ENCODE data around the gene NDUFAB1.

Gene NDUFAB1

DNA sequence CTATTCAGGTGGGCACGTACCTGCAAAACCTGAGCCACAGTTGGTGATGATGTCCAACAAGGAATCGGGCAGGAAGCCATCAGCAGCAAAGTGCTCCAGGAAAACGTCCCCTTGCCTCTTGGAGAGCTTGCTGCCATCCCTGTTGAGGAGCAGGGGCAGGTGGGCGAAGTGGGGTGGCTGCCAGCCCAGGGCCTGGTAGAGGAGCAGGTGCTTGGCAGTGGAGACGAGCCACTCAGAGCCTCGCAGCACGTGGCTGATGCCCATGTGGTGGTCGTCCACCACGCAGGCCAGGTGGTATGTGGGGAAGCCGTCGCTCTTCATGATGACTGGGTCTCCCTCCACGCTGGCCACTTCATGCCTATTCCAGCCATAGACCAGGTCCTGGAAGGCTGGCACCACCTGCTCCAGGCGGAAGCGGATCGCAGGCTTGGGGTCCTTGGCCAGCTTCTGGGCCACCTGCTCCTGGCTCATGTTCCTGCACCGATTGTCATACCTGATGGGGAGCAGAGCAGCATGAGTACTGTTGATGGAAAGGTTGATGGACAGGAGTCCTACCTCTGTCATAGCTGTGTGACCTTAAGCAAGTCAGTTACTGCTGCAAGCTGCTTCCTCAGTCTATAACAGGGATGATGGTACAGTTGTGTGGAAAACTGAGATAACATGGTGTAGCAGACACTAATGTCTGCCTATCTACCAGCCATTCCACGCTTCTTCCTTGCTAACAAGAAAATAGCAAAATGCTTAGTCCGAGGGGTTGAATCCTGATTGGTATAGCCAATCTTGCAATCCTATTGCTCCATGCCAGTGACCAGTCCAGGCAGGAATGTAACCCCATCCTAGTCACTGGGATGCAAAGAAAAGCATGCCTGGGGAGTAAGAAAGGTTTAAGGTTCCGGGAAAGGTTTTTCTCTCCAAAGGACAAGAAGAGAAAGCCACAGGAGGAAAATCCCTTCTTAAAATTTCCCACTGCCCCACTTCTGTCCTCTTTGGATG is 61.0 kb downstream of the NDUFAB1 start:
- TF ChIP-seq, protein P1, sequence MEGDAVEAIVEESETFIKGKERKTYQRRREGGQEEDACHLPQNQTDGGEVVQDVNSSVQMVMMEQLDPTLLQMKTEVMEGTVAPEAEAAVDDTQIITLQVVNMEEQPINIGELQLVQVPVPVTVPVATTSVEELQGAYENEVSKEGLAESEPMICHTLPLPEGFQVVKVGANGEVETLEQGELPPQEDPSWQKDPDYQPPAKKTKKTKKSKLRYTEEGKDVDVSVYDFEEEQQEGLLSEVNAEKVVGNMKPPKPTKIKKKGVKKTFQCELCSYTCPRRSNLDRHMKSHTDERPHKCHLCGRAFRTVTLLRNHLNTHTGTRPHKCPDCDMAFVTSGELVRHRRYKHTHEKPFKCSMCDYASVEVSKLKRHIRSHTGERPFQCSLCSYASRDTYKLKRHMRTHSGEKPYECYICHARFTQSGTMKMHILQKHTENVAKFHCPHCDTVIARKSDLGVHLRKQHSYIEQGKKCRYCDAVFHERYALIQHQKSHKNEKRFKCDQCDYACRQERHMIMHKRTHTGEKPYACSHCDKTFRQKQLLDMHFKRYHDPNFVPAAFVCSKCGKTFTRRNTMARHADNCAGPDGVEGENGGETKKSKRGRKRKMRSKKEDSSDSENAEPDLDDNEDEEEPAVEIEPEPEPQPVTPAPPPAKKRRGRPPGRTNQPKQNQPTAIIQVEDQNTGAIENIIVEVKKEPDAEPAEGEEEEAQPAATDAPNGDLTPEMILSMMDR (IDR thresholded peaks at IDR 0.05; ENCODE audit: low read depth, low read length), result no peak
- no peak for DNase-seq (ENCODE audit: extremely low read depth, low read depth)

DNA sequence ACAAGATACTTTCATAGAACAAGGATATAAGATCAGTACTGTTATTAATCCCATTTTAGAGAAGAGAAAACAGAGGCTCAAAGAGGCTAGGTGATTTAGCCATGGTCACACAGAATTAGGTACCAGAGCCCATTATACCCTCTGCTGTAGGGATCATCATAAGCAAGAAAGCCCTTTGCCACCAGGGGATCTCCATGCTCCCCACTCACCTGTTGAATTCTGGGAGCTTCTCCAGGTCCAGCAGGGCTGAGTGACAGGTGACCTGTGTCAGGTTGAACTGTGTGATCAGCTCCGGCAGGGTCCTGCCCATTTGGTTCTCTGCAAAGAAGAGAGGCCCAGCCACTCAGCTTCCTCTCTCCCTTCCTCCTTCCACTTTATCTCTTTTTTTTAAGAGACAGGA is 63.7 kb downstream of the NDUFAB1 start:
- no peak for DNase-seq (ENCODE audit: extremely low read depth, low read depth)
- TF ChIP-seq, protein P1 (IDR thresholded peaks at IDR 0.05; ENCODE audit: low read depth, low read length), result no peak
